SHP77 (cell line): ENCODE results near the gene RCOR2.

ENCODE experiments used
- DNase-seq, 2 experiments: peaks; one replicate each; lab custom pipeline; 2025; lab: John Stamatoyannopoulos, UW

The RCOR2 gene

GRCh38 chr11:63922673-63923192 lies 5.8 kb upstream of the RCOR2 start:
- no peak for DNase-seq

- DNase-seq, result no peak
Measured at GRCh38 chr11:63920939-63921417, 4.0 kb upstream of the RCOR2 start.

GRCh38 chr11:63920126-63920938 lies 3.4 kb upstream of the RCOR2 start:
- DNase-seq, result peak; percentile 61 to 70

GRCh38 chr11:63919267-63920125 lies 2.5 kb upstream of the RCOR2 start:
- peak; percentile 91 to 92 for DNase-seq

GRCh38 chr11:63918507-63919191 lies 1.7 kb upstream of the RCOR2 start:
- peak; percentile 53 to 64 for DNase-seq

GRCh38 chr11:63917692-63918506 lies 935 bp upstream of the RCOR2 start:
- peak; percentile 81 to 91 for DNase-seq

DNA sequence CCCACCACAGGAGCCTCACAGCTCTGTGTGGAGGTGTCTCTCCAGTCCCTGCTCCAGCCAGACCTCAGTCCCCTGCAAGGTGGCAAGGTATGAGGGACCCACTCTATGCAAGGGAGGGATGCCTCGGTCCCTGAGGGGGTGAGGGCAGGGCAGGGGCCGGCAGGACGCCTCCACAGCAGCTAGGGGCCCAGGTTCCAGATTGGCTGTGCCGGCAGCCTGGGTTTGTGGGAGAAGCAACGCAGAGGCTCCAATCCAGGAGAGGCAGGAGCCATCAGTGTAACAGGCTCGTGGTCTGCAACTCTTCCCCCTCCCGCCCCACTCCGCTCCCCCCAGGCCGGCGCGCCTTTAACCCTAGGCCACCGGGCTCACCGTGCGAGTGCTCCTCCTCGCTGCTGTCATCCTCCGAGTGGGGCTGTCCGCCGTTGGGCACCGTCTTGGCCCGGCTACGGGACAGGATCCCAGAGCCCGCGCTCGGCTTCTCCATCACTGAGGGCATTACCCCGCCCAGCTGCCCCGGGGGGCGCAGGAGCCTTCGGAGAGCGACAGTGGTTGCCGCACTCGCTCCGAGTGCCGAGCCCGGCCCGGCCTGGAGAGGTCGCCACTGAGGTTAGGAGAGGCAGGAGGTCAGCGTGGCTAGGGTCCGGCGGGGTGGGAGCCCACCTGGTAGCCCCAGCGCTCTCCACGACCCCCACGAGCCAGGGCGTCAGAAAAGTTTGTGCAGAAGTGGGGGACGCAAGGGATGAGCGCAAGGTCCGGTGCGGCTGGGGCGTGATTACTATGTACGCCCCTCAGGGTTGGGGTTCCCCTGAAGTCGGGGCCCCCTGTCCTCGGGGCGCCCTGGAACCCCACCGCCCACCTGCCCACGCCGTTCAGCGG lies 765 bp downstream of the RCOR2 start:
- DNase-seq, result peak; percentile 40 to 55

- DNase-seq, result no peak
Measured at GRCh38 chr11:63914896-63915691, 1.9 kb downstream of the RCOR2 start.

- no peak for DNase-seq
Measured at GRCh38 chr11:63913866-63914830, 2.8 kb downstream of the RCOR2 start.

GRCh38 chr11:63912678-63913077 lies 4.3 kb downstream of the RCOR2 start:
- DNase-seq, result no peak

GRCh38 chr11:63911876-63912275 lies 5.1 kb downstream of the RCOR2 start:
- DNase-seq, result no peak

DNA sequence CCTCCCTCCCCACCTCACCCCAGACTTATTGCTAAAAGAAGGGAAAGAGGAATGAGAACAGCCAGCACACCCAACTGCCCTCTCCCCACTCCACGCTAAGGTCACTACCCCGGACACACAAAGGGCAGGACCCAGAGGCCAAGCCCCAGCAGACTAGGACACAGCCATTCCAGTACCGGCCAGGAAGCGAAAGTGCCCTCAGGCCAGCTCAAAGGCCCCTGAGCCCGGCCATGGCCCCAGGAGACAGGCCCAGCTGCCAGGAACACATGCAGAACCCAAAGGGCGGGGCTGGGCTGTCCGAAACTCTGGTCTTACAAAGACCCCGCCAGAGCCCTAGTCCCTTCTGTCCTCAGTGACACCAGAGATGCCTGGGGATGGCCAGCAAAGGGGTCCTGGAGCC lies 5.5 kb downstream of the RCOR2 start:
- DNase-seq, result no peak

- no peak for DNase-seq
Measured at GRCh38 chr11:63910675-63911074, 6.3 kb downstream of the RCOR2 start.

- DNase-seq, result no peak
Measured at GRCh38 chr11:63909591-63910506, 7.1 kb downstream of the RCOR2 start.

GRCh38 chr11:63908631-63909401 lies 8.1 kb downstream of the RCOR2 start:
- DNase-seq, result no peak

DNA sequence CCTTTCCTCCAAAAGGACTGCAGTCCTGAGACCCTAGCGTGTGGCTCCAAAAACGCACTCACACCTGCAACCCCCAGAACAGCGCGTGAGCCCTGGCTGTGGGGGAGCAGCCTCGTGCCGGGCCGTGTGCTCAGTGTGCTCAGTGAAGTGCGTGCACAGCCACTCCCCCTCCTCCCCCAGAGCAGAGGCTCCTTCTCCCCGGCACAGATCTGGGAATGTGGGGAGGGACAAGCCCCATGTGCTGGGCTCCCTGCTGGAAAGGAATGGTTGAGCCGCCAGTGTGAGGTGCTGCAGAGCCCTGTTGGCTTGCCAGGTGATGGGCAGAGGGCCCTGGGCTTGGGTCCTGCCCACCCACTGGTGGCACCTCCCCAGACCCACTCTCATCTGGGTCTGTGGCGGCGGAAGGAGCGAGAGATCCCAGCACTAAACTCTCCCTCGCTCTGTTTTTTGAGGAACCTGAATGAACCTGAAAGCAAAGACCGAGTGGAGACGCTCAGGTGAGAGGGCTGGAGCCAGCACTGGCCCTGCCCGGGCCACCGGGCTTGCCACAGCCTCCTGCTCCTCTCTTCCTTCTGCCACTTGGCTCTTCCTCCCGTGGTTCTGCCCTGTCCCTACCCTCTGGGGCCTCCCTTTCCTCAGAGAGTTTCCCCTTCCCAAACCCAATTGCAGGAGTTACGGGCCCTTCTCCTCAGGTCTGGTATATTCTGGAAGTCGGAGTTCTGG lies 9.0 kb downstream of the RCOR2 start:
- DNase-seq, result no peak
